H1 (cell line): ENCODE measurements around the gene SOX12. TPM values are rescaled to one million over a fixed set of nuclear protein-coding genes. Genes with fewer than 3 reads are reported as not detected.

ENCODE experiments used
- TAF7 ChIP-seq: optimal IDR thresholded peaks from 2 replicates; pipeline ENCODE3; 2011; ENCODE audit warnings: low read depth, mild to moderate bottlenecking, inconsistent platforms, low read length, moderate library complexity, borderline replicate concordance
- polyA plus RNA-seq, 7 experiments: library from polyadenylated mRNA; depleted of rRNA in 3 of 7; stranded (reverse) in 5 of 7; unstranded in 2 of 7; fragments of >200 nt in 5 of 7; fragments of 200-250 nt in 2 of 7; gene quantifications; 1 replicate in 5 of 7; 2 replicates in 1 of 7; 4 replicates in 1 of 7; pipeline versions ENCODE4 v1.2.1 to v1.2.3, GENCODE V29; 2011 to 2013; ENCODE audit warnings: missing spikeins in 2 of 7, mixed read lengths in 2 of 7
- total RNA-seq: library from RNA; stranded (reverse); fragmentation: NEBNext Ultra II Directional; extraction: Animal tissue kit (Norgen Biotek cat#: 25700); gene quantifications from 2 replicates; pipeline ENCODE4 v1.2.1, GENCODE V29; 2021

The SOX12 gene
- total and polyA plus RNA-seq, 2 of the 8 experiments (the other 6 are each of a cell fraction or from before 2014, with no cell fraction given) = 6.4 to 63.0 TPM

- no peak for TF ChIP-seq TAF7
- TF ChIP-seq, all 59 proteins: peak for 2
Measured at GRCh38 chr20:288956-289692, 36.2 kb upstream of the SOX12 start (continued).
